HEK293 (cell line): ENCODE measurements around the gene SIK3.

Source experiments
- CTCF ChIP-seq: fragments of 450-650 bp; formaldehyde crosslinking; IDR thresholded peaks from 2 replicates; pipeline ENCODE4 v1.5.1; 2016; ENCODE audit warnings: missing biosample characterization, missing genetic modification characterization
- GLI4 ChIP-seq: fragments of 450-650 bp; formaldehyde crosslinking; IDR thresholded peaks from 2 replicates; pipeline ENCODE4 v1.5.1; 2016; ENCODE audit warnings: missing biosample characterization, missing genetic modification characterization
- MYNN ChIP-seq: fragments of 450-650 bp; formaldehyde crosslinking; IDR thresholded peaks from 2 replicates; pipeline ENCODE4 v1.5.1; 2016; ENCODE audit warnings: missing biosample characterization, missing genetic modification characterization, borderline replicate concordance
- PRDM10 ChIP-seq: fragments of 450-650 bp; formaldehyde crosslinking; IDR thresholded peaks from 2 replicates; pipeline ENCODE4 v1.5.1; 2016; ENCODE audit warnings: missing biosample characterization, missing genetic modification characterization
- REST ChIP-seq: fragments of 450-650 bp; formaldehyde crosslinking; IDR thresholded peaks from 2 replicates; pipeline ENCODE4 v1.5.1; 2016; ENCODE audit warnings: missing biosample characterization, missing genetic modification characterization
- WT1 ChIP-seq: fragments of 450-650 bp; formaldehyde crosslinking; IDR thresholded peaks from 2 replicates; pipeline ENCODE4 v1.5.1; 2016; ENCODE audit warnings: missing biosample characterization, missing genetic modification characterization
- ZFP41 ChIP-seq: fragments of 450-650 bp; formaldehyde crosslinking; IDR thresholded peaks from 2 replicates; pipeline ENCODE4 v1.5.1; 2016; ENCODE audit warnings: missing biosample characterization, missing genetic modification characterization, borderline replicate concordance
- ZNF121 ChIP-seq: fragments of 450-650 bp; formaldehyde crosslinking; IDR thresholded peaks from 2 replicates; pipeline ENCODE4 v1.5.1; 2016; ENCODE audit warnings: missing biosample characterization, missing genetic modification characterization
- ZNF24 ChIP-seq: fragments of 450-650 bp; formaldehyde crosslinking; IDR thresholded peaks from 2 replicates; pipeline ENCODE4 v1.5.1; 2016; ENCODE audit warnings: missing biosample characterization, missing genetic modification characterization
- ZNF530 ChIP-seq: fragments of 450-650 bp; formaldehyde crosslinking; IDR thresholded peaks from 2 replicates; pipeline ENCODE4 v1.5.1; 2016; ENCODE audit warnings: low read depth, missing biosample characterization, missing genetic modification characterization
- ZNF558 ChIP-seq: fragments of 450-650 bp; formaldehyde crosslinking; IDR thresholded peaks from 2 replicates; pipeline ENCODE4 v1.5.1; 2016; ENCODE audit warnings: missing biosample characterization, missing genetic modification characterization
- ZNF776 ChIP-seq: fragments of 450-650 bp; formaldehyde crosslinking; IDR thresholded peaks from 2 replicates; pipeline ENCODE4 v1.5.0; 2017; ENCODE audit warnings: missing biosample characterization, missing genetic modification characterization, borderline replicate concordance

- no peak for TF ChIP-seq MYNN
- no peak for TF ChIP-seq CTCF (tag by site-specific recombination)
- TF ChIP-seq REST (tag by site-specific recombination): no peak
- no peak for TF ChIP-seq GLI4 (tag by site-specific recombination)
- TF ChIP-seq ZNF121 (tag by site-specific recombination): no peak
- no peak for TF ChIP-seq ZFP41 (tag by site-specific recombination)
- no peak for TF ChIP-seq WT1 (tag by site-specific recombination)
- TF ChIP-seq ZNF558 (tag by site-specific recombination): no peak
- no peak for TF ChIP-seq ZNF24 (tag by site-specific recombination)
- TF ChIP-seq ZNF530 (tag by site-specific recombination): no peak
- TF ChIP-seq PRDM10 (tag by site-specific recombination): no peak
- no peak for TF ChIP-seq ZNF776
These were observed 108.2 kb downstream of the SIK3 start for GRCh38 chr11:116990061-116990473.
